ENCODE results near the gene PTN. TPM values are rescaled to one million over a fixed set of nuclear protein-coding genes. Genes with fewer than 3 reads are reported as not detected.

PTN gene
- total RNA-seq, 1 experiment from 2014 or later: not detected

DNA sequence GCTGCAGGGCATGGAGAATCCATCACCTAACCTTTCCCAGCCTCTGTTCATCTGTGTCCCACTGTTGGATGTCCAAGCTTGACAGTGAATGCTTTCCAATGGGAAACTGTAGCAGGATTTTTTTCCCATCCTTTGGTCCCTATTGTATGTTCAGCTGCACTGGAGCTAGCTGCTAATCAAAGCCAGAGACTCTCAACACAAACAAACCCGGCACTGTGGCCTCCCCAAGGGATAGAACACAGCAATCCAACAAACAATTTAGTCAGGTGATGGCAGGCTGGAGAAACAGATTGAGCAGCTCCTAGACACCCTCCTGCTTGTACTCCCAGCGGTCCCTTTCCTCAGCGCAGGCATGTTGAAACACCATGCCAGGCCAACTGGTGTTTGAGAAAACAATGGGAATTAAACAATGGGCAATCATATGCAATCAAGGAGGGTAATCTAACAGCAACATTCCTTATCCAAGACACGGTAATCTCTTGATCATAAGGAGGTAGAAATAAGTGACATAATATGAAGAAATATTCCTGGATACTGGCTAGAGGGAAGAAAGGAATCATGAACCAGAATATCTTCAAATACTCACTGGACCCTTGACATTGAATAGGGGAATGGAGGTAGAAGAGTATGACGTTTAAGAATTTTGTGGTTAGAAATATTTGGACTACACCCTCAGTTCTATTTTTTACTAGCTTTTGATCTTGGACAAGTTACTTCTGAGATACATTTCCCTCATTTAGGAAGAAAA is 15.0 kb downstream of the PTN start:
- no peak for DNase-seq (ENCODE audit: low read depth)
- in situ Hi-C loops (cut with HindIII; ENCODE audit: low pct_unique_long_range_greater_than_20kb, low sequenced_read_pairs): no loop called here

DNA sequence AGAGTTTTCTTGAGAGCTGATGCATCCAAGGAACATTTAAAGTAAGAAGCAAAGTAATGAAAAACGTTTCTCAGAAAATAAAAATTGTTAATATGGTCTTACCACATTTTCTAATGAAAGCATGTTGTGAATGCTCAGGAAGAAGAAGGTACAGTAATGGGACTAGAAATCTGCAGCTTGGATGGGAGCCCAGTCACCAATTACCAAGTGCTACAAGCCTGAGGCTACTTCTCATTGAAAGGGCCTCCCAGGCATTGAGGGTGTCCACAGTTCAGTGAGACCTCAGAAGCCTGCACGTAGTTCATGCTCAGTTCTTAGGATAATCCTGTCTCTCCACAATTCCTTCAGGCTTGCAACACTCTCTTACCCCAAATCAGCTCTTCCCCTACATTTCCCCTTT is 17.6 kb downstream of the PTN start:
- in situ Hi-C loops (cut with HindIII; ENCODE audit: low pct_unique_long_range_greater_than_20kb, low sequenced_read_pairs): no loop called here
- DNase-seq (ENCODE audit: low read depth): no peak

GRCh38 chr7:137324796-137325696 is 18.5 kb downstream of the PTN start:
- in situ Hi-C loops (cut with HindIII; ENCODE audit: low pct_unique_long_range_greater_than_20kb, low sequenced_read_pairs): no loop called here
- no peak for DNase-seq (ENCODE audit: low read depth)

DNA sequence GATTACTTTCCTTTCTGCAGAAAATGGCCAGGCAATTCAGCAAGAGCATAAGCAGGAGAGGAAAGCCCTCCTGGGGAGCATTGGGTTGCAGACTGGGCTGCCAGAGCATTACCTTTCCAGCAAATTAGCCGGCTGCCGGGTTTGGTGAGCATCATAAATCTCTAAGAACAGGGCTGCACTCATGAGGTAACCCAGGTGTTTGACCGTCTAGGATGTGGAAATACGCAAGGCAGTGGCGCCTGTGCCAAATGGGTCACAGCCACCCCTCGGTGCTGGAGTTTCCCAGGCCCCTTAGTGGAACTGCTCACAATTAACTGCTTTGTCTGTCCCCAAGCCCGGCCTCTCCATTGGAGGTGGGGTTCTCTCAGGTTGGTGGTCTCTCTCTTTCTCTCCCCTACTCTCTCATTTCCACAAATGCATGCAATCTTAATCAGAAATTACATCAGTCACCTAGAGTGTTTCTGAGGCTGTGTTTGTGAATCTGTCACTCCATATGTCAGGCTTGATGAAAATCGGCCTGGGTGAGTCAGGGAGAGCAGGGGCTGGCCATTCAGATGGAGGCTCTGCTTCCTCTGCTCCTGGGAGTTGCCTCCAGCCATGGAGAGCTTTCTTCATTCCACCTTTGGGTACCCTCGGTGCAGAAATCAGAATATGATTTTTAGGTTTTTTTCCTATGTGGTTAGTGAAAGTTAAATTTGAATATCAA is 26.7 kb downstream of the PTN start:
- DNase-seq (ENCODE audit: low read depth): no peak
- in situ Hi-C loops (cut with HindIII; ENCODE audit: low pct_unique_long_range_greater_than_20kb, low sequenced_read_pairs): no loop called here

GRCh38 chr7:137313201-137313600 is 30.3 kb downstream of the PTN start:
- in situ Hi-C loops (cut with HindIII; ENCODE audit: low pct_unique_long_range_greater_than_20kb, low sequenced_read_pairs): no loop called here
- no peak for DNase-seq (ENCODE audit: low read depth)

DNA sequence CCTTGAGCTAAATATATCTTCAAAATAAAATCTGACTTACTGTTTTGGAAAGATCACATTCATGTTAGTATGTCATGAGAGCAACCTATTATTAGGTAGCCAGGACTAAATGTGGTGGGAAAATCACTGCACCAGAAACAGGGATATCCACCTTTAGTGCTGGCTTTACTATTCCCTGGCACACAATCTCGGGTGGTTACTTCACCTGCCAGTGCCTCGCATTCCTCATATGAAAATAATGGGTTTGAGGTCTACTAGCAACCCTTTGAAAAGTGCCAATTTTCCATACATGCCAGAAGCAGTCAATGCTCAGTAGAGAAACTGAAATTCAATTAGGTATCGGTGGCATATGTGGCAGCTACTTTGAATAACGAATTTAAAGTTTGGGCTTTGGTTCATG is 36.8 kb downstream of the PTN start:
- DNase-seq (ENCODE audit: low read depth): no peak
- in situ Hi-C loops (cut with HindIII; ENCODE audit: low pct_unique_long_range_greater_than_20kb, low sequenced_read_pairs): no loop called here

DNA sequence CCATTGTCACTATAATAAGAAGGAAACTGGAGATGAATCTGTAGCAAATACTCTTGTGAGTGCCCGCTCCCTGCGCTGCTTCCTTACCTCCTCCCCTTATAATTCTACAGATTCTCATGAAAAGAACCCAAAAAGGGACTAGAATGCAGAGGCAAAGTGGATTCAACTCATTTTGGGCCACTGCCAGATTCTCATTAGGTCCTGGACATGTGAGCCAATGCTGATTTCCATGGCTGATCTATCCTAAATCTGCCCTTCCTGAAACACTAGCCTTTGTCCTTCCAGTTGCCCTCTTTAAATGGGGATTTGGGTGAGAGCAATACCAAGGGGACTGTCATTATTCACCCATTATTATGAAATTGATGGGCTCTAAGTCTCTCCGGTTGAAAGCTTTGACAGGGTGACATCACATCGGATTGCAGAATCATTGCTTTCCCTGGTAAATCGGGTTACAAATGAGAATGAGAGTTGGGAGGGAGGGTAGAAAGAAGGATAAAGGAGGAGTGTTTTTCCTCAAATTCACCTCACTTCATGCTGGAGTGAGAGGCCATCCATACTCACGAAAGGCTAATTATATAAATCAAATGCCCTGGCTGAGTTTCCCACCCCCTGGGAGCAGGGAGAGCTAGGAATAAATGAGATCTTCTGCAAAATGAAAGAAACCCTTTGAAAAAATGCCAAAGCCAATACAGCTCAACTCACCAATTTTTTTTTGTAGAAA is 37.5 kb downstream of the PTN start:
- in situ Hi-C loops (cut with HindIII; ENCODE audit: low pct_unique_long_range_greater_than_20kb, low sequenced_read_pairs): no loop called here
- no peak for DNase-seq (ENCODE audit: low read depth)

- DNase-seq (ENCODE audit: low read depth): no peak
- in situ Hi-C loops (cut with HindIII; ENCODE audit: low pct_unique_long_range_greater_than_20kb, low sequenced_read_pairs): no loop called here
Observed at GRCh38 chr7:137304624-137305235, 38.8 kb downstream of the PTN start.

- DNase-seq (ENCODE audit: low read depth): no peak
- in situ Hi-C loops (cut with HindIII; ENCODE audit: low pct_unique_long_range_greater_than_20kb, low sequenced_read_pairs): no loop called here
Observed at GRCh38 chr7:137304165-137304564, 39.4 kb downstream of the PTN start.

- in situ Hi-C loops (cut with HindIII; ENCODE audit: low pct_unique_long_range_greater_than_20kb, low sequenced_read_pairs): no loop called here
- no peak for DNase-seq (ENCODE audit: low read depth)
Observed at GRCh38 chr7:137302081-137302480, 41.5 kb downstream of the PTN start.

- no peak for DNase-seq (ENCODE audit: low read depth)
- in situ Hi-C loops (cut with HindIII; ENCODE audit: low pct_unique_long_range_greater_than_20kb, low sequenced_read_pairs): no loop called here
Observed at GRCh38 chr7:137298464-137298794, 45.1 kb downstream of the PTN start.

DNA sequence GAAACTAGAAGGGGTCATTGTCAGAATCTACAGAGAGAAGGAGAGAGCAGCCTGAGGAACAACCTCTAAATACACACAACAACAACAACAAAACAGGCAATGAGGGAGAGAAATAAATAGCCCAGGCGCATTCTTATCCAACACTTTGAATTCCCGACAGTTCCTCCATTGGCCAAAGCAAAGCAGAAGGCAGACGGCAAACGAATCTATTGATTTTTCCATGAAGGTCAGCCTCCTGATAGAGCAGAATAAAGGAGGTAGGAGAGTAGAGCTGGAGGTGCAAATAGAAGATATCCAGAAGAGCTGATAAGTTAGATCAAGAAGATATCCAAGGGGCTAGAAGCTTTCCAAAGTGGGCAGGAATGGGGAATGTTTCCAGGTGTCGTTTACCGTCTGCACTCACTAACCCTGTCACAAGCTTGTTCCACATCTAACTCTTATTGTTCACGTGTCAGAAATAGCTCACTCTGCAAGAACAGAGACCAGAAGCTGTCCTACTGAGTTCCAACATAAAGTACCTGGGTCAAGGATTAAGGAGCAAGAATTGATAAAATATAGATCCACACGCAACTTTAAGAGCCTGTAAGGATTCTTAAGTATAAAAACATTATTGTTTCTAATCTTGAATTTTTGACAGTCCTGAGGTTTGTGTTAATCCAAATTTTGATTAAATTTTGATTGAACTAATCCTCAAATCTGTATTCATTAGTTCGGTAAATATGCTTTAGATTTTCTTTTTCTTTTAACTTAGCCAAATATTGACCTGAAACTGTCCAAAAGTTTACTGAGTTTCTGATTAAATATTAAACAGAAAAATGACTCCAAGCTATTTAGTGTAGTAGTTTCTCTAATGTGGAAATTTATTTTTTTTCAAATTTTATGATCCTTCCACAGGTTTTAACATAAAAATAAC is 45.7 kb downstream of the PTN start:
- in situ Hi-C loops (cut with HindIII; ENCODE audit: low pct_unique_long_range_greater_than_20kb, low sequenced_read_pairs): no loop called here

GRCh38 chr7:137296576-137296975 is 47.0 kb downstream of the PTN start:
- no peak for DNase-seq (ENCODE audit: low read depth)
- in situ Hi-C loops (cut with HindIII; ENCODE audit: low pct_unique_long_range_greater_than_20kb, low sequenced_read_pairs): no loop called here

More for the DNA sequence above, 45.7 kb downstream of the PTN start:
- DNase-seq (ENCODE audit: low read depth): no peak

GRCh38 chr7:137295739-137296324 is 47.7 kb downstream of the PTN start:
- no peak for DNase-seq (ENCODE audit: low read depth)
- in situ Hi-C loops (cut with HindIII; ENCODE audit: low pct_unique_long_range_greater_than_20kb, low sequenced_read_pairs): no loop called here

DNA sequence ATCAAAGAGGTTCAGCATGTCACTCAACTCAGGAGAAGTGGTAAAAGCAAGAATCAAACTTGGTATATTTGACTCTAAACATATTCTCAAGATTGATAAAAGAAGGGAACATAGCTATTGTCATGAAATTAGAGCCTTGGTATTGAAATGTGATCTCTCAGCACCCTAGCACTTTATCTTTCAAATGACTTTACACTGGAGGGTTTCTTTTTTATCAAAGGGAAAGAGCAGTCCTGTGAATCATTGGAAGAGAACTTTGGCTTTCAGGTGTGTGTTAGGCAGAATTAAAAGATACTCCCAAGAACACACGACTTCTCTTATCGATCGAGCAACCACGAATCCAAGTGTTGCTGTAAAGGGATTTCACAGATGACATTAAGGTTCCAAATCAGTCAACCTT is 54.4 kb downstream of the PTN start:
- DNase-seq (ENCODE audit: low read depth): no peak
- in situ Hi-C loops (cut with HindIII; ENCODE audit: low pct_unique_long_range_greater_than_20kb, low sequenced_read_pairs): no loop called here

DNA sequence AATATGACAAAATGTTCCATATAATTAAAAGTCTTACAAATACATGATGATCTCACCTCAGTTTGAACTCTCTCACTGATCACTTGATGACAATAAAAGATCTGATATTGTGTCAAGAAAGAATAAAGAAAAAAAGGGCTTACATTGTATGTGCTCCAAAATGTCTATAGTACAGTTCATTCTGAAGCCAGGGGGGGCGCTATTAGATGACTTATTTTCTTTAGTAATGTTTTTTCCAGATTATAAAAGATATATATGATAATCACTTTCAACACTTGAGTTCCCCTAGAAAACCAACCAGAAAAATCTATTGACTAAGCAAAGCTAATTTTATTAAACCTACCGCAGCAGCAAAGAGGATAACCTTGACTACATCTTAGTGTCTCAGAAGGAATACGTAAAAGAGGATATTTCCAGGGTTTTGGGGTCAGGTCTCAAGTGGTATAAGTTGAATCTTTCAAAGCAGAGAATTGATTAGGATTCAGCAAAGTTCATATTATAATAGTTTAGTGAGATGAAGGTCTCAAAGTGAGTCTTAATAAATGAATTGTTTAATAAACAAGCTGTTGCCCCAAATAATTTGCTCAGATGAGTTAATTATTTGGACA is 55.8 kb downstream of the PTN start:
- DNase-seq (ENCODE audit: low read depth): no peak
- in situ Hi-C loops (cut with HindIII; ENCODE audit: low pct_unique_long_range_greater_than_20kb, low sequenced_read_pairs): no loop called here
